IPS DF 6.9 (cell line): Measurements from ENCODE around the gene PATJ.
"Not testable (repeated sequence)": the region's sequence is repeated elsewhere in the genome, so short reads cannot be mapped to it uniquely, and the experiment has no call there.

ENCODE experiments used
- DNase-seq: peaks from one replicate; pipeline ENCODE4 v3.0.0-alpha.2; 2013; ENCODE audit warnings: low read depth, low spot score
- H3K27ac ChIP-seq: one replicate; pipeline ENCODE4 v1.5.1; 2013; ENCODE audit warnings: low read length, control low read depth
- H3K27me3 ChIP-seq: 2 replicates; pipeline ENCODE4 v1.6.1; 2013; ENCODE audit warnings: mild to moderate bottlenecking, low read length; ENCODE audit not compliant: control insufficient read depth, insufficient read depth
- H3K36me3 ChIP-seq: 2 replicates; pipeline ENCODE4 v1.6.1; 2013; ENCODE audit warnings: low read length; ENCODE audit not compliant: control insufficient read depth, insufficient read depth
- H3K4me1 ChIP-seq: 2 replicates; pipeline ENCODE4 v1.6.1; 2013; ENCODE audit warnings: low read length; ENCODE audit not compliant: control insufficient read depth, insufficient read depth
- H3K4me3 ChIP-seq: 2 replicates; pipeline ENCODE4 v1.5.1; 2013; ENCODE audit warnings: mild to moderate bottlenecking, low read length
- H3K9me3 ChIP-seq: 2 replicates; pipeline ENCODE4 v1.6.1; 2013; ENCODE audit warnings: low read length, inconsistent platforms; ENCODE audit not compliant: control insufficient read depth, insufficient read depth
- WGBS: extraction: QIAGEN DNeasy Blood & Tissue Kit; methylation state at CpG from one replicate; pipeline ENCODE4 v1.1.7; 2013; ENCODE audit warnings: mixed read lengths, missing lambda C conversion rate; ENCODE audit not compliant: insufficient read length, insufficient coverage; 5-methylcytosine and 5-hydroxymethylcytosine counted together

Gene PATJ

DNA sequence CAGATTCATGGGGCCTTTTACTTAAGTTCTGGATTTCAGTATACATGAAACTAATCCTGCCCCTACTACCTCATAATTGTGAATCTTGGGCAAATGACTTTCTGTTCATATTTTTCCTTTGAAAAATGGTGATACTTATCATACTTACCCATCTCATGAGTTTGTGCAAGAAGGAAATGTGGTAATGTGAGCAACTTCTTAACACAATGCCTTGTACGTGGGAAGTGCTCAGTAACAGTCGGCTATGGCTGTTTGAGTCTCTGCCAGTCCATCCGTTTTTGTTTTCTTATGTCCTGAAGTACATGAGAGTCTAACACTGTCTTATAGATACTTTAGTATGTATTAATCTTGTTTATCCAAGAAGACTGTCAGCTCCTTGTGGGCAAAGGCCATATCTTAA is 86.5 kb downstream of the PATJ start:
- H3K27me3 ChIP-seq = no peaks in the 10 kb centered on the region
- no peak overlapping the region for H3K4me3 ChIP-seq
- H3K4me1 ChIP-seq = no peaks in the 10 kb centered on the region
- H3K9me3 ChIP-seq = no peaks in the 10 kb centered on the region
- peaks cover 4% of the 10 kb centered on the region; the same call in 1 of the 2 replicates for H3K36me3 ChIP-seq
- no peak overlapping the region for H3K27ac ChIP-seq
- WGBS = no CpG with 5 or more reads among the region's 3 CpGs
- DNase-seq = no peak

DNA sequence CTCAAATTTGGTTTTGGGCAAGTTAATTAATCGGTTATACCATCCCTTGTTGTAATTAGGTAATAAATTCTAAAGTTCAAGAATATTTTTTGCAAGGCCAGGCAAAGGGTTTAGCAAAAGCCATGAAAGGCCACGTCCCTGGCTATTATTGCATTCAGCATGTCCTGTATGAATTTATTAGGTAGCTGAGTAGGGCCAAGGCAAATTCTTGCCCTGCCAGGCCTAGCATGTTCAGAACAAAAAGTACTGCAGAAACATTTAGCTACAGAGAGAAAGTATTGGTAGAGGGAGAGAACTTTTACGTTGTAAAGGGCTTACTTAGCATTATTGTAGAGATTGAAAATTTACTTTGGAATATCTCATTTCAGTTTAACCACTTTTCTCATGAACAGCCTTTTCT is 94.4 kb downstream of the PATJ start:
- H3K27me3 ChIP-seq = no peaks in the 10 kb centered on the region
- H3K9me3 ChIP-seq = no peaks in the 10 kb centered on the region
- H3K36me3 ChIP-seq = no peaks in the 10 kb centered on the region
- H3K27ac ChIP-seq = no peak overlapping the region
- H3K4me3 ChIP-seq = no peak overlapping the region
- no peaks in the 10 kb centered on the region for H3K4me1 ChIP-seq
- DNase-seq = no peak
- WGBS = no CpG with 5 or more reads among the region's 3 CpGs

DNA sequence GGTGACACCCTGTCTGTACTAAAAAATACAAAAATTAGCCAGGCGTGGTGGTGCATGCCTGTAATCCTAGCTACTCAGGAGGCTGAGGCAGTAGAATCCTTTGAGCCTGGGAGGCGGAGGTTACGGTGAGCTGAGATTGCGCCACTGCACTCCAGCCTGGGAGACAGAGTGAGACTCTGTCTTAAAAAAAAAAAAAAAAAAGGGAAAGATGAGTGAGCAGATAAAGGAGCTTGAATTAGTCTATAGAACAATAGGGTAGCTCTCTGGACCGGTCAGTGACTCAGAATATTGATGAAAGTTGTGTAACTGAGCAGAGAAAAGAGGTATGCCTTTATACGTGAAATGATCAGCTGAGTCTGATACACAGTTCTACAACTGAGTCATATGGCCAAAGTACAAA is 95.3 kb downstream of the PATJ start:
- H3K4me1 ChIP-seq, DNase-seq, H3K27ac ChIP-seq, H3K9me3 ChIP-seq, H3K36me3 ChIP-seq, H3K4me3 ChIP-seq, H3K27me3 ChIP-seq: not testable (repeated sequence)
- whole genome bisulfite sequencing = no CpG with 5 or more reads among the region's 6 CpGs

DNA sequence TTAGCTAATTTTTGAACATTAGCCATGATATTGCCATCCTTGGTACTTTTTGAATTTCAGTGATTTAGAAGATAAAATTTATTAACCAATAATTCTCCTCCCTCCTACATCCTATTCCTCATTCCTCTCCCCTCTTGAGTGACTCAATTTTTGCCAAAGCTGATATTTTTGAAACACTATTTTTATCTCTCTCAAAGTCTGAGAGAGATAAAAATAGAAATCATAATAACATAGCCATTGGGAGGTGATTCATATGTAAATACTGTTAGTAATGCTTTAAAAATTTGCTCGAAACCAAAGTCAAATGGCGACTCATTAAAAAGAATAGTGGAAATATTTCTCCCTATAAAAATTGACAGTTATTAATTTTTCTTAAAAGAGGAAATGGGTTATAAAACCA is 97.4 kb downstream of the PATJ start:
- Histone ChIP-seq H3K36me3 (no peaks in the 10 kb centered on the region), H3K9me3 (no peaks in the 10 kb centered on the region), H3K27ac (no peak overlapping the region), H3K27me3 (no peaks in the 10 kb centered on the region), H3K4me3 (no peak overlapping the region), H3K4me1 (no peaks in the 10 kb centered on the region)
- DNase-seq = no peak
- no CpG with 5 or more reads among the region's 2 CpGs for WGBS

DNA sequence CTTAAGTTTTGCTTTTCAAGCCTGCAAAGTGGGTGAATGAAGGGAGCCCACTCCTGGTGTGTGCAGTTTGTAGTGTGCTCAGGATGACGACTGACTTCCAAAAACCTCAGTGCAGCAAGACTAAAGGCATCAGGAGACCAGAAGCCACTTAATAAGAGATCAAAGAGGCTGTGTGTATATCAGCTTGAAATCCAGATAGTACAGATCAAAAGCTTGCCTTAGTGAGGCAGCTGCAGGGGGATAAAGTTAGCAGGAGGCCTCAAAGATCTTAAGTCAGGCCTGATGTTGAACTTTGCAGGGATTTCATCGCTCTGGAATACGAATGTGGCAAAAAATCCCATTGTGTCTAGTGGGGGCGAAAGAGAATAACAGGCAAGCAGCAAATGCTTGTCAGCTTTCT is 99.8 kb downstream of the PATJ start:
- no peak for DNase-seq
- no peaks in the 10 kb centered on the region for H3K9me3 ChIP-seq
- H3K36me3 ChIP-seq = no peaks in the 10 kb centered on the region
- H3K4me3 ChIP-seq = no peak overlapping the region
- H3K27ac ChIP-seq = no peak overlapping the region
- no peaks in the 10 kb centered on the region for H3K4me1 ChIP-seq
- WGBS = no CpG with 5 or more reads among the region's 4 CpGs
- H3K27me3 ChIP-seq = no peaks in the 10 kb centered on the region

DNA sequence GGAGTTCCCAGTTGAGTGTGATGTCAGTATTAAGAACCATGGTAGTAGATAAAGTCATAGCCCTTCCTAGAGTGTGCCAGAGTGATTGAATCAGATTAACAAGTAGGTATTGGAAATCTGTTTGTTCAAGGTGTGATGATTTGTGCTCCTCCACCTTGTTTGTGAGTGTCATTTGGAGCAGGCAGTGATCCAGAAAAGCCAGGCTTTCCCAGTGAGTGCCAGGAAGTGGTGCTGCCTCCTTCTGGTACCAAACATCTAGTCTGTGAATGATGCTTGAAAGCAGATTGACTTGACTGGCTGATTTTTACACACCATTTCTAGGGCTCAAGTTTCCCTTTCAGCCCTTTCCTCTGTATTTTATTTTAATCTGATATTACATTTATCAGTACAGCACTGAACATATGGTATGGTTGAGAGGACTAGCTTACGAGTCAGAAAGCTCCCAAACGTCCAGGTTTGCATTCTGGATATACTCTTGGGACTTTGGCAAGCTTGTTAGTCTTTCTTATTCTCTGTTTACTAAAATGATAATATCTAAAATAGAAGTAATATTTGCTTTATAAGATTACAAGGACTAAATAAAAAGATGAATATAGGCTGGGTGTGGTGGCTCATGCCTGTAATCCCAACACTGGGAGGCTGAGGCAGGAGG is 100.7 kb downstream of the PATJ start:
- DNase-seq = no peak
- no peaks in the 10 kb centered on the region for H3K27me3 ChIP-seq
- no peak overlapping the region for H3K4me3 ChIP-seq
- no CpG with 5 or more reads among the region's 2 CpGs for WGBS
- H3K27ac ChIP-seq = no peak overlapping the region
- H3K4me1 ChIP-seq = no peaks in the 10 kb centered on the region
- H3K9me3 ChIP-seq = no peaks in the 10 kb centered on the region
- no peaks in the 10 kb centered on the region for H3K36me3 ChIP-seq

DNA sequence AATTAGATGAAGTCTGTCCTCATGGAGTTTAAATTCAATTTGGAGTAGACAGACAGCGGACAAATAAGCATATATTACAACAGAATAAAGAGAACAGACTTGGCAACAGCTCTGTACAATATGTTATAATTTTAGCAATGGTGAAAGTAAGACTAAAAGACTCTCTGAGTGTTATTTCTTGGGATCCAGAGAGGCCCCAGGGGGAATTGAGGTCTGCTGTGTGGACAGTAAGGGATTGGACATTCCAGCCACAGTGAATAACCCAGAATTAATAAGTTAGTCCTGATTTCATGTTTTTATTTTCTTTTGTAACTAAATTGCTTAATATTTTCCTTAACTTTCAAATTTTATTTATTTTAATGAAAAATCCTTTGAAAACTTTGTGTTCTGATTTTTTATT is 101.7 kb downstream of the PATJ start:
- no CpG with 5 or more reads among the region's 1 CpG for WGBS
- H3K9me3 ChIP-seq = no peaks in the 10 kb centered on the region
- no peaks in the 10 kb centered on the region for H3K36me3 ChIP-seq
- no peak overlapping the region for H3K4me3 ChIP-seq
- H3K4me1 ChIP-seq = no peaks in the 10 kb centered on the region
- no peaks in the 10 kb centered on the region for H3K27me3 ChIP-seq
- H3K27ac ChIP-seq = no peak overlapping the region
- DNase-seq = no peak

DNA sequence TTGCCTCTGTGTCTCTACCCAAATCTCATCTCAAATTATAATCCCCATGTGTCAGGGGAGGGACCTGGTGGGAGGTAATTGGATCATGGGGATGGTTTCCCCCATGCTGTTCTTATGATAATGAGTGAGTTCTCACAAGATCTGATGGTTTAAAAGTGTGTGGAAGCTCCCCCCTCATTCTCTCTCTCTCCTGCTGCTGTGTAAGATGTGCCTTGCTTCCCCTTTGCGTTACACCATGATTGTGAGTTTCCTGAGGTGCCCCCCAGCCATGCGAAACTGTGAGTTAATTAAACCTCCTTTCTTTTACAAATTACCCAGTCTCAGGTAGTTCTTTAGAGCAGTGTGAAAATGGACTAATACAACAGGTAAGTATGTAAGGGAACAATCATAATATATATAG is 102.4 kb downstream of the PATJ start:
- not testable (repeated sequence) for H3K4me1 ChIP-seq, H3K27me3 ChIP-seq, H3K9me3 ChIP-seq, H3K4me3 ChIP-seq, H3K36me3 ChIP-seq, H3K27ac ChIP-seq
- no CpG with 5 or more reads among the region's 2 CpGs for WGBS
- DNase-seq = peak; percentile 16

DNA sequence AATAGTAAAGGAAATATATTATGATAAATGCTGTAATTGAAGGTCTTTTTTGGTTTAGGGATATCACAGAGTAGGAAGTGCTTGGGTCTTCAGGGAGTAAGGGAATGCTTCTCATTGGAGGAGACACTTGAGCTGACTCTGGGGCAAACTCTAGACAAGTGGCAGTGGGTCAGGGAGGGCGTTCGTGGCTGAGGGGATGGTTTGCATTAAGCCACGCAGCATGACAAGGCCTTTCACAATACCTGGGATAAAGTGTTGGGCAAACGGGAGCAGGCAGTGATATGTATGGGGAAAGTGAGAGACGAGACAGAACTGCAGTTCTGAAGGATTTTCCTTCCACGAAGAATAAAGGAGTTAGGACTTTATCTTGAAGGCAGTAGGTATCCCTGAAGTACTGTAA is 109.0 kb downstream of the PATJ start:
- no peak for DNase-seq

DNA sequence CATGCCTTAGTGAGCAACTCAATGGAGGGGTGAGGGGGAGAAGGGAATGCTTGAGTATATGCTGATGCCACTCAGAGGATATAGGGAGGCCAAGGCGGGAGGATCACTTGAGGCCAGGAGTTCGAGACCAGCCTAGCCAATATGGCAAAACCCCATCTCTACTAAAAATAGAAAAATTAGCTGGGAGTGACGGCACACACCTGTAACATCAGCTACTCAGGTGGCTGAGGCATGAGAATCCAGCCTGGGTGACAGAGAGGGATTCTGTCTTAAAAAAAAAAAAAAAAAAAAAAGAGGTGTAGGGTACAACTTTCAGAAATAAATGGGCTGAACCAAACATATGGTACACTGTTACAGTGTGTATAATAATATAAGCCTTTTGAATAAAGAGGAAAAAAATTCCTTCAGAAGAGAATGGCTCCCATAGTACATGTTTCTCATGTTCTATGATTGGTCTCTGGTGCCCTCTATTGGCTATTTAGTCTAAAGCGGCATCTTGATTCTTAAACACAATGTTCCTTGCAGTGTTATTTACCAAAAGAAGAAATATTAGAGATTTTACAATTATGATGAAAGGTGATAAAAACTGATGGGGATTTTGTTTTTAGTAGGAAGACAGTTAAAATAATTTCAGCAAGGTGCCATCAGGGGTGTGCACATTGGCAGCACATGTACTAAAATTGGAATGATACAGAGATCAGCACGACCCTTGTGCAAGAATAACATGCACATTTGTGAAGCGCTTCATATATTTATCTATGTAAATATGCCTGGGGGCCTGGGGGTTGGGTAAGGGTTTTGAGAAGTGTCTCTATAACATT is 109.8 kb downstream of the PATJ start:
- whole genome bisulfite sequencing = no CpG with 5 or more reads among the region's 6 CpGs
- H3K27ac ChIP-seq = no peak overlapping the region
- H3K9me3 ChIP-seq = no peaks in the 10 kb centered on the region
- H3K4me1 ChIP-seq = no peaks in the 10 kb centered on the region
- no peak overlapping the region for H3K4me3 ChIP-seq
- no peaks in the 10 kb centered on the region for H3K36me3 ChIP-seq
- H3K27me3 ChIP-seq = no peaks in the 10 kb centered on the region
- DNase-seq = no peak

More for the DNA sequence above, 109.0 kb downstream of the PATJ start:
- Histone ChIP-seq H3K27ac (no peak overlapping the region), H3K27me3 (no peaks in the 10 kb centered on the region), H3K4me1 (no peaks in the 10 kb centered on the region), H3K36me3 (no peaks in the 10 kb centered on the region), H3K9me3 (no peaks in the 10 kb centered on the region), H3K4me3 (no peak overlapping the region)
- no CpG with 5 or more reads among the region's 6 CpGs for WGBS

DNA sequence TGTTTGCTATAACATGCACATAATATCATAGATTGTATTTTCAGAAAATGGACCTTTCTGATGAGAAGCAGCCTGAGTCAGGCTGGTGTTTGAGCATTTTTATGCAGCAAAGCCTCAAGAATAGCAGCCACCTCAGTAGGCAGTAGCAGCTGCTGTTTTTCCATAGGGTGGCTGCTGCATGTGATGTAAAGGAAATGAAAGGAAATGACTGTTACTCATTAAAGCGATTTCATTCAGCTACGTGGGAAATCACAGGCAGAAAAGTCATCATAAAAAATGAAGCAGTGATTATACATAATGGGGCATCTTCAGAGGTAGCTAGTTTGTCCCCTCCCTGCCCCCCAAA is 110.4 kb downstream of the PATJ start:
- no peak overlapping the region for H3K27ac ChIP-seq
- no peaks in the 10 kb centered on the region for H3K27me3 ChIP-seq
- no peak overlapping the region for H3K4me3 ChIP-seq
- no peaks in the 10 kb centered on the region for H3K4me1 ChIP-seq
- H3K9me3 ChIP-seq = no peaks in the 10 kb centered on the region
- DNase-seq = no peak
- no CpG with 5 or more reads among the region's 2 CpGs for WGBS
- no peaks in the 10 kb centered on the region for H3K36me3 ChIP-seq
